IPS-NIHi11 (cell line): ENCODE results near the gene UBAC1.

ENCODE experiments used
- DNase-seq: peaks from one replicate; pipeline ENCODE4 v3.0.0; 2012; ENCODE audit warnings: mixed read lengths, low spot score

Gene UBAC1

DNA sequence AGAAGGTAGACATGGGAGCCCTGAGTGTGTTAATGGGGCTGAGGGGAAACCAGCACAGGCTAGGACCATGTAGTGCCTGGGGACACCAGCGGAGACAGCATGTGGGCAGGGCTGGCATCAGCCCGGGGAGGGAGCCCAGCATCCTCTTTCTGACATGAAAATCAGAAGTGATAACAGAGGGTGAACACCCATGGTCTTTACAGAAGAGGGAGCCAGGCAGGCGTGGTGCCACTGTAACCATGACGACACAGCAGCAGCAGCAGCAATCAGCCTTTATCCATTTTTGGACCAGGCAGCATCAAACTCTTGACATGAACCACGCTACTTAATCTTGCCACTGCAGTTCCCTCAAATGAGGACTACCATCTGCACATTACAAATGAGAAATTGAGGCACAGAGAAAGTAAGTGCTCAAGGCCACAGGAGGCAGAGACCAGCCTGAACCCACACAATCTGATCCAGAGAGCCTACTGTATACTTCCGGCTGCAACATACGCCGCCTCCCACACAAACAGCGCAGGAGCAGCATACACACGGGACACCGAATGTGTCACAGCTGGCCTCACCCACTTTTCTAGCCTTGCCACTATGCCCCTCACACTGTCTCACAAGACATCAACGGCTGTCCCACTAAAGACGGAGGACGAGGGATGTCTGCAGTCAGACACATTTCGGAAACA is 77.6 kb downstream of the UBAC1 start:
- no peak for DNase-seq
